K562 (cell line): Measurements from ENCODE around the gene TFF3. TPM values are rescaled to one million over a fixed set of nuclear protein-coding genes. Genes with fewer than 3 reads are reported as not detected.

Source experiments
- ATAC-seq: fragments of 200-7000 bp; cut with Tn5 transposase; 3 replicates; pipeline ENCODE4 v1.9.1; 2020; ENCODE audit warnings: moderate library complexity
- BruUV-seq: library from RNA; stranded (reverse); fragments of 400-500 nt; replicated peaks from 2 replicates; lab custom pipeline; 2021; lab: Mats Ljungman, UMichigan
- CTCF ChIA-PET: fragments of 300-600 bp; formaldehyde crosslinking; extraction: SDS; loops from one replicate; lab custom pipeline; 2021; ENCODE audit warnings: low intra/inter-chr PET ratio; lab: Yijun Ruan, JAX
- POLR2A ChIA-PET: fragments of 300-600, 350-650 bp; sonication (Branson Sonifier 250); formaldehyde crosslinking; extraction: SDS; loops from one replicate; lab custom pipeline; 2021; ENCODE audit warnings: antibody characterized with exemption, inconsistent platforms; lab: Yijun Ruan, JAX
- DNase-seq, 4 experiments: peaks; one replicate each; pipeline versions ENCODE4 v3.0.0 to v3.0.0-alpha.2; 2011 to 2018; ENCODE audit warnings: low spot score in 3 of 4, mixed read lengths in 3 of 4; ENCODE audit errors: extremely low read depth in 1 of 4
- FAIRE-seq: peaks from 2 replicates; lab custom pipeline; 2011; peaks lifted over from hg19 to GRCh38; lab: Jason Lieb, UNC
- H2AFZ ChIP-seq: 2 replicates; pipeline ENCODE4 v1.6.0; 2011; ENCODE audit warnings: low read depth, low read length, control low read depth, inconsistent platforms
- H3K27ac ChIP-seq: fragments of 200-600 bp; 3 replicates; pipeline ENCODE4 v1.8.0; 2011; ENCODE audit warnings: low read depth, mild to moderate bottlenecking, control low read depth, inconsistent platforms, low read length, moderate library complexity, mixed read lengths; ENCODE audit errors: extremely low read depth
- H3K27me3 ChIP-seq, 2 experiments: fragments of 300-600 bp in 1 of 2; 2 replicates in 1 of 2; 3 replicates in 1 of 2; pipeline versions ENCODE4 v1.6.0 to v1.8.0; 2011; ENCODE audit warnings: inconsistent platforms in 2 of 2, low read length in 2 of 2, mild to moderate bottlenecking in 1 of 2, mixed read lengths in 1 of 2, moderate library complexity in 1 of 2; ENCODE audit not compliant: control insufficient read depth in 2 of 2, insufficient read depth in 2 of 2
- H3K36me3 ChIP-seq: fragments of 300-600 bp; 3 replicates; pipeline ENCODE4 v1.8.0; 2011; ENCODE audit warnings: mild to moderate bottlenecking, low read length, inconsistent platforms; ENCODE audit not compliant: control insufficient read depth, insufficient read depth
- H3K4me1 ChIP-seq, 2 experiments: fragments of 200-600 bp in 1 of 2; replicated peaks in 1 of 2; 2 replicates in 1 of 2; 3 replicates in 1 of 2; pipeline versions ENCODE4 v1.5.1 to v1.8.0; 2011; ENCODE audit warnings: inconsistent platforms in 2 of 2, low read length in 2 of 2, mild to moderate bottlenecking in 1 of 2, mixed read lengths in 1 of 2, moderate library complexity in 1 of 2; ENCODE audit not compliant: control insufficient read depth in 2 of 2, insufficient read depth in 2 of 2
- H3K4me2 ChIP-seq: 2 replicates; pipeline ENCODE4 v1.6.1; 2011; ENCODE audit warnings: low read length, control low read depth, inconsistent platforms, mixed read lengths; ENCODE audit not compliant: insufficient read depth
- H3K4me3 ChIP-seq: fragments of 200-600 bp; sonication (generic), shearing (Covaris generic); 2 replicates; pipeline ENCODE4 v1.5.1; 2016; ENCODE audit warnings: control low read depth, inconsistent platforms
- H3K79me2 ChIP-seq: fragments of 200-600 bp; 3 replicates; pipeline ENCODE4 v1.8.0; 2011; ENCODE audit warnings: low read length, inconsistent platforms; ENCODE audit not compliant: control insufficient read depth, insufficient read depth
- H3K9ac ChIP-seq, 2 experiments: 2 replicates each; pipeline versions ENCODE4 v1.6.0 to v1.6.1; 2011; ENCODE audit warnings: low read depth in 2 of 2, low read length in 2 of 2, control low read depth in 1 of 2, inconsistent platforms in 1 of 2, mild to moderate bottlenecking in 1 of 2, mixed read lengths in 1 of 2; ENCODE audit not compliant: insufficient read depth in 1 of 2
- H3K9me1 ChIP-seq: one replicate; pipeline ENCODE4 v1.6.0; 2011; ENCODE audit warnings: inconsistent platforms, mild to moderate bottlenecking, low read length, moderate library complexity; ENCODE audit not compliant: control insufficient read depth, insufficient read depth
- H3K9me3 ChIP-seq: replicated peaks from 2 replicates; pipeline ENCODE4 v1.5.1; 2011; ENCODE audit warnings: low read depth, low read length, inconsistent platforms; ENCODE audit not compliant: control insufficient read depth, insufficient read depth
- H4K20me1 ChIP-seq: replicated peaks from 2 replicates; pipeline ENCODE4 v1.6.1; 2011; ENCODE audit warnings: low read length, inconsistent platforms, mixed read lengths; ENCODE audit not compliant: control insufficient read depth, insufficient read depth
- ASH1L ChIP-seq: fragments of 450-650 bp; IDR thresholded peaks from 2 replicates; pipeline ENCODE4 v1.6.1; 2018; ENCODE audit warnings: borderline replicate concordance, mild to moderate bottlenecking, low read depth; ENCODE audit not compliant: partially characterized antibody
- COPS2 ChIP-seq: fragments of 450-650 bp; conservative IDR thresholded peaks from 2 replicates; pipeline ENCODE4 v1.6.1; 2016; ENCODE audit warnings: mild to moderate bottlenecking, moderate library complexity
- FOXA3 ChIP-seq, 2 experiments: fragments of 450-650 bp in 1 of 2; sonication (generic) in 1 of 2; formaldehyde crosslinking; IDR thresholded peaks in 1 of 2; conservative IDR thresholded peaks in 1 of 2; 2 replicates each; pipeline versions ENCODE4 v1.4.0 to v1.8.0; 2020 to 2022; ENCODE audit warnings: mild to moderate bottlenecking in 2 of 2, missing genetic modification reagents in 1 of 2
- HDAC2 ChIP-seq: fragments of 450-650 bp; IDR thresholded peaks from 2 replicates; pipeline ENCODE4 v1.6.1; 2016; ENCODE audit warnings: mild to moderate bottlenecking
- HDAC8 ChIP-seq: fragments of 450-650 bp; IDR thresholded peaks from 2 replicates; pipeline ENCODE4 v1.6.1; 2016; ENCODE audit warnings: mild to moderate bottlenecking, missing genetic modification characterization, moderate library complexity, missing compliant biosample characterization
- JUND ChIP-seq, 2 experiments: IDR thresholded peaks; 2 replicates in 1 of 2; 3 replicates in 1 of 2; pipeline ENCODE4 v1.6.1; 2011; ENCODE audit warnings: borderline replicate concordance in 2 of 2, low read depth in 2 of 2, low read length in 2 of 2, improper control_type of control experiment in 1 of 2, missing biosample characterization in 1 of 2, missing genetic modification characterization in 1 of 2, missing genetic modification reagents in 1 of 2
- MCM3 ChIP-seq: fragments of 450-650 bp; IDR thresholded peaks from 2 replicates; pipeline ENCODE4 v1.6.1; 2016
- PHB ChIP-seq: fragments of 250-450 bp; sonication (Bioruptor Pico); IDR thresholded peaks from 2 replicates; pipeline ENCODE4 v1.5.0; 2021
- RFX5 ChIP-seq: IDR thresholded peaks from 2 replicates; pipeline ENCODE4 v1.6.1; 2011; ENCODE audit warnings: low read depth, mild to moderate bottlenecking, improper control_type of control experiment, low read length
- RNF2 ChIP-seq: sonication (generic); IDR thresholded peaks from 2 replicates; pipeline ENCODE4 v1.6.1; 2016
- SOX6 ChIP-seq: fragments of 450-650 bp; IDR thresholded peaks from 2 replicates; pipeline ENCODE4 v1.6.1; 2014; ENCODE audit warnings: mild to moderate bottlenecking
- TEAD2 ChIP-seq: fragments of 450-650 bp; IDR thresholded peaks from 2 replicates; pipeline ENCODE4 v1.6.1; 2016; ENCODE audit warnings: missing genetic modification characterization, control low read depth, missing compliant biosample characterization
- ZNF507 ChIP-seq: conservative IDR thresholded peaks from 2 replicates; pipeline ENCODE4 v1.6.1; 2017; ENCODE audit warnings: missing genetic modification characterization, missing compliant biosample characterization
- ZNF644 ChIP-seq: fragments of 200-800 bp; sonication (Bioruptor generic); IDR thresholded peaks from 2 replicates; pipeline ENCODE4 v1.6.1; 2016; ENCODE audit warnings: low read depth, missing genetic modification characterization, missing compliant biosample characterization
- WGBS: fragments of 100-300 bp; shearing (Covaris generic); methylation state at CpG from one replicate; pipeline ENCODE4 v1.1.6; 2016; ENCODE audit warnings: low coverage, mixed read lengths; ENCODE audit not compliant: insufficient coverage; ENCODE audit errors: missing lambda C conversion rate; 5-methylcytosine and 5-hydroxymethylcytosine counted together
- in situ Hi-C: fragments of 300-500 bp; cut with MboI; formaldehyde crosslinking; loops from 4 replicates; pipeline ENCODE4 v1.15.0; 2018; ENCODE audit warnings: inconsistent platforms, mixed read lengths
- intact Hi-C: fragments of 100-400 bp; cut with micrococcal nuclease; formaldehyde crosslinking; loops from 2 replicates; pipeline ENCODE4 v1.14.2; 2022
- polyA plus RNA-seq, 8 experiments: library from polyadenylated mRNA; depleted of rRNA in 4 of 8; stranded (reverse) in 5 of 8; unstranded in 3 of 8; fragments of >200 nt; fragmentation: Nextera tagmentation in 2 of 8; fragmentation: Illumina TruSeq in 1 of 8; extraction: Ambion mirVana in 2 of 8; extraction: Trizol in 1 of 8; gene quantifications; 2 replicates each; pipeline versions ENCODE4 v1.2.1 to v1.2.3, GENCODE V29; 2011 to 2014; ENCODE audit warnings: inconsistent platforms in 1 of 8, missing spikeins in 1 of 8
- total RNA-seq, 7 experiments: library from RNA; depleted of rRNA in 6 of 7; stranded (reverse); fragments of >200 nt in 6 of 7; fragmentation: Illumina TruSeq in 2 of 7; extraction: Trizol in 2 of 7; gene quantifications; 2 replicates each; pipeline versions ENCODE4 v1.2.1 to v1.2.3, GENCODE V29; 2011 to 2021; ENCODE audit warnings: low replicate concordance in 1 of 7
- TF ChIP-seq, protein P1 (sequence below): sonication (generic); formaldehyde crosslinking; IDR thresholded peaks from 2 replicates; pipeline ENCODE4 v1.4.0; 2020; ENCODE audit warnings: mild to moderate bottlenecking, missing genetic modification reagents
- TF ChIP-seq, protein P2 (sequence below), 2 experiments: fragments of 450-650 bp; IDR thresholded peaks; 2 replicates each; pipeline ENCODE4 v1.6.1; 2018; ENCODE audit warnings: mild to moderate bottlenecking in 2 of 2, low read depth in 1 of 2; ENCODE audit not compliant: partially characterized antibody in 2 of 2

The TFF3 gene
- total and polyA plus RNA-seq, 9 of the 15 experiments (the other 6 are each of a cell fraction or from before 2014, with no cell fraction given), result 0.78 TPM; not detected in 8

DNA sequence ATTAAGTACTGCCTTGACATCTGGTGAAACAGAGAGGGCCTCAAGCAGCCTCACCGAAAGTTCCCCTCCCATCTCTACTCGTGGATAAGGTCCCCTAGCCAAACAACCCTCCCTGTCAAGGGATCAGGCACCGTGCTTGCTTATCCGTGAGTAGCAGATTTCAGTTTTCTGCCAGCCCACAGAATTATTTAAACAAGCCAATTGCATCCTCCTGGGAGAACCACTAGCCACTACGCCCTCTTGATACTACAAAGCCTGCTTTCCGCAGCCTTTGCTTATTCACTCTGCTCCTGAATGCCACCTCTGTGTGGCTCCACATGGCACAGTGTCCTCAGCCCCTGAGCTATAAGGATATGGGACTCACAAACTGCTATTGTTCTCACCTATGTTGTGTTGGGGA lies 41.4 kb upstream of the TFF3 start (continued):
- TF ChIP-seq HDAC8, result no peak
- TF ChIP-seq, protein P1, sequence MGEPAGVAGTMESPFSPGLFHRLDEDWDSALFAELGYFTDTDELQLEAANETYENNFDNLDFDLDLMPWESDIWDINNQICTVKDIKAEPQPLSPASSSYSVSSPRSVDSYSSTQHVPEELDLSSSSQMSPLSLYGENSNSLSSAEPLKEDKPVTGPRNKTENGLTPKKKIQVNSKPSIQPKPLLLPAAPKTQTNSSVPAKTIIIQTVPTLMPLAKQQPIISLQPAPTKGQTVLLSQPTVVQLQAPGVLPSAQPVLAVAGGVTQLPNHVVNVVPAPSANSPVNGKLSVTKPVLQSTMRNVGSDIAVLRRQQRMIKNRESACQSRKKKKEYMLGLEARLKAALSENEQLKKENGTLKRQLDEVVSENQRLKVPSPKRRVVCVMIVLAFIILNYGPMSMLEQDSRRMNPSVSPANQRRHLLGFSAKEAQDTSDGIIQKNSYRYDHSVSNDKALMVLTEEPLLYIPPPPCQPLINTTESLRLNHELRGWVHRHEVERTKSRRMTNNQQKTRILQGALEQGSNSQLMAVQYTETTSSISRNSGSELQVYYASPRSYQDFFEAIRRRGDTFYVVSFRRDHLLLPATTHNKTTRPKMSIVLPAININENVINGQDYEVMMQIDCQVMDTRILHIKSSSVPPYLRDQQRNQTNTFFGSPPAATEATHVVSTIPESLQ, result no peak
- no peak for TF ChIP-seq SOX6
- TF ChIP-seq COPS2, result no peak
- TF ChIP-seq ZNF507 (tag), result no peak
- TF ChIP-seq PHB (CRISPR knock-in tag), result no peak
- TF ChIP-seq RNF2, result no peak
- no peak for TF ChIP-seq JUND (IDR thresholded peaks at IDR 0.05; ENCODE audit: borderline replicate concordance, low read depth, low read length)
- TF ChIP-seq JUND (tag; IDR thresholded peaks at IDR 0.05; ENCODE audit: borderline replicate concordance, low read depth, low read length), result no peak
- TF ChIP-seq HDAC2, result no peak
- TF ChIP-seq, all 486 proteins: peak for 0

DNA sequence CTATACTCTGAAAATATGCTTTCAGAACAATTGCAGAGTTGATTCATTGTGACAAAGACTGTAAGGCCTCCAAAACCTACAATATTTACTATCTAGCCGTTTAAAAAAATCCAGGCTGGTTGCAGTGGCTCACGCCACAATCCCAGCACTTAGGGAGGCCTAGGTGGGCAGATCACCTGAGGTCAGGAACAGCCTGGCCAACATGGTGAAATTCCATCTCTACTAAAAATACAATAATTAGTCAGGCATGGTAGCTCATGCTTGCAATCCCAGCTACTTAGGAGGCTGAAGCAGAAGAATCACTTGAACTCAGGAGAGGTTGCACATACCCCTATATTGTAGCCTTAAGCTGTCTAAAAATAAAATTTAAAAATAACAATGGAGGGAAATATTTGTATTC lies 40.8 kb upstream of the TFF3 start:
- Histone ChIP-seq H3K9me1 (no peaks in the 10 kb centered on the region), H3K9ac (no peak overlapping the region), H4K20me1 (no peaks in the 10 kb centered on the region; the same call in 1 of the 2 replicates), H3K4me1 (no peaks in the 10 kb centered on the region; a peak in 1 of 5 replicates), H3K79me2 (no peaks in the 10 kb centered on the region), H3K4me3 (no peak overlapping the region), H3K4me2 (no peak overlapping the region), H3K27ac (no peak overlapping the region), H2AFZ (no peak overlapping the region), H3K9me3 (0 out of 2 replicates have a peak, but pooled peaks cover 2% of the 10 kb centered on the region), H3K27me3 (peaks cover 14 to 61% of the 10 kb centered on the region in 2 experiments), H3K36me3 (no peaks in the 10 kb centered on the region)
- no peak for FAIRE-seq
- no TSS peak for BruUV-seq
- WGBS, result 3% methylated on average over 2 of the region's 2 CpGs
- CTCF ChIA-PET, result no interaction called here
- POLR2A ChIA-PET, result interaction anchor here (0.6 to 0.7 kb wide), 2 partner anchors 16 to 428 kb away, joined by 3 read pairs; no protein-coding TSS in a partner anchor
- intact Hi-C loops, result no loop called here
- in situ Hi-C loops, result no loop called here
- no peak for ATAC-seq
- no peak for DNase-seq
- TF ChIP-seq PHB (CRISPR knock-in tag) (no peak), SOX6 (no peak), ZNF644 (no peak), FOXA3 (CRISPR knock-in tag; conservative IDR thresholded peaks at IDR 0.05 in 1 of 2, IDR thresholded peaks at IDR 0.05 in 1 of 2) (no peak), MCM3 (no peak), TEAD2 (tag) (no peak), RFX5 (no peak), ASH1L (no peak)
- TF ChIP-seq, protein P2, sequence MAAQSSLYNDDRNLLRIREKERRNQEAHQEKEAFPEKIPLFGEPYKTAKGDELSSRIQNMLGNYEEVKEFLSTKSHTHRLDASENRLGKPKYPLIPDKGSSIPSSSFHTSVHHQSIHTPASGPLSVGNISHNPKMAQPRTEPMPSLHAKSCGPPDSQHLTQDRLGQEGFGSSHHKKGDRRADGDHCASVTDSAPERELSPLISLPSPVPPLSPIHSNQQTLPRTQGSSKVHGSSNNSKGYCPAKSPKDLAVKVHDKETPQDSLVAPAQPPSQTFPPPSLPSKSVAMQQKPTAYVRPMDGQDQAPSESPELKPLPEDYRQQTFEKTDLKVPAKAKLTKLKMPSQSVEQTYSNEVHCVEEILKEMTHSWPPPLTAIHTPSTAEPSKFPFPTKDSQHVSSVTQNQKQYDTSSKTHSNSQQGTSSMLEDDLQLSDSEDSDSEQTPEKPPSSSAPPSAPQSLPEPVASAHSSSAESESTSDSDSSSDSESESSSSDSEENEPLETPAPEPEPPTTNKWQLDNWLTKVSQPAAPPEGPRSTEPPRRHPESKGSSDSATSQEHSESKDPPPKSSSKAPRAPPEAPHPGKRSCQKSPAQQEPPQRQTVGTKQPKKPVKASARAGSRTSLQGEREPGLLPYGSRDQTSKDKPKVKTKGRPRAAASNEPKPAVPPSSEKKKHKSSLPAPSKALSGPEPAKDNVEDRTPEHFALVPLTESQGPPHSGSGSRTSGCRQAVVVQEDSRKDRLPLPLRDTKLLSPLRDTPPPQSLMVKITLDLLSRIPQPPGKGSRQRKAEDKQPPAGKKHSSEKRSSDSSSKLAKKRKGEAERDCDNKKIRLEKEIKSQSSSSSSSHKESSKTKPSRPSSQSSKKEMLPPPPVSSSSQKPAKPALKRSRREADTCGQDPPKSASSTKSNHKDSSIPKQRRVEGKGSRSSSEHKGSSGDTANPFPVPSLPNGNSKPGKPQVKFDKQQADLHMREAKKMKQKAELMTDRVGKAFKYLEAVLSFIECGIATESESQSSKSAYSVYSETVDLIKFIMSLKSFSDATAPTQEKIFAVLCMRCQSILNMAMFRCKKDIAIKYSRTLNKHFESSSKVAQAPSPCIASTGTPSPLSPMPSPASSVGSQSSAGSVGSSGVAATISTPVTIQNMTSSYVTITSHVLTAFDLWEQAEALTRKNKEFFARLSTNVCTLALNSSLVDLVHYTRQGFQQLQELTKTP (IDR thresholded peaks at IDR 0.05; ENCODE audit: low read depth in 1 of 2, partially characterized antibody in 2 of 2), result no peak
